IMR-90 (cell line): ENCODE results near the gene OTOA. TPM values are rescaled to one million over a fixed set of nuclear protein-coding genes. Genes with fewer than 3 reads are reported as not detected.

Source experiments
- ATAC-seq: fragments of 200-7000 bp; cut with Tn5 transposase; 2 replicates; pipeline ENCODE4 v1.9.1; 2020; ENCODE audit warnings: low read depth, mild to moderate bottlenecking, moderate library complexity
- BruUV-seq: library from RNA; stranded (reverse); fragments of 400-500 nt; replicated peaks from 2 replicates; lab custom pipeline; 2021; lab: Mats Ljungman, UMichigan
- CTCF ChIA-PET: fragments of 300-600 bp; formaldehyde crosslinking; extraction: SDS; loops from one replicate; lab custom pipeline; 2021; ENCODE audit warnings: antibody characterized with exemption; lab: Yijun Ruan, JAX
- POLR2A ChIA-PET: fragments of 300-600 bp; sonication (Branson Sonifier 250); formaldehyde crosslinking; loops from one replicate; lab custom pipeline; 2022; ENCODE audit warnings: antibody characterized with exemption; ENCODE audit not compliant: unreplicated experiment; lab: Charles Lee
- DNase-seq: peaks from one replicate; pipeline ENCODE4 v3.0.0; 2013
- H2AFZ ChIP-seq: replicated peaks from 2 replicates; pipeline ENCODE3; 2013; ENCODE audit warnings: low read length, mild to moderate bottlenecking; ENCODE audit not compliant: poor library complexity
- H2AK5ac ChIP-seq: 2 replicates; pipeline ENCODE4 v1.6.1; 2013; ENCODE audit warnings: low read depth, low read length, inconsistent platforms
- H2AK9ac ChIP-seq: replicated peaks from 2 replicates; pipeline ENCODE3; 2013; ENCODE audit warnings: mild to moderate bottlenecking, low read depth, low read length, moderate library complexity; ENCODE audit not compliant: poor library complexity
- H2BK120ac ChIP-seq: 2 replicates; pipeline ENCODE4 v1.6.1; 2013; ENCODE audit warnings: low read depth, low read length, inconsistent platforms
- H2BK15ac ChIP-seq: 3 replicates; pipeline ENCODE4 v1.6.1; 2013; ENCODE audit warnings: low read depth, low read length, inconsistent platforms
- H2BK20ac ChIP-seq: 2 replicates; pipeline ENCODE4 v1.6.1; 2013; ENCODE audit warnings: low read depth, mild to moderate bottlenecking, inconsistent platforms, low read length, moderate library complexity
- H2BK5ac ChIP-seq: 2 replicates; pipeline ENCODE4 v1.6.1; 2013; ENCODE audit warnings: mild to moderate bottlenecking, low read depth, low read length, inconsistent platforms; ENCODE audit not compliant: poor library complexity, severe bottlenecking
- H3K14ac ChIP-seq: replicated peaks from 2 replicates; pipeline ENCODE4 v1.6.1; 2013; ENCODE audit warnings: low read depth, low read length, inconsistent platforms
- H3K18ac ChIP-seq: 2 replicates; pipeline ENCODE4 v1.6.1; 2013; ENCODE audit warnings: low read depth, low read length, control low read depth
- H3K23ac ChIP-seq: 2 replicates; pipeline ENCODE4 v1.6.1; 2013; ENCODE audit warnings: low read depth, low read length, inconsistent platforms
- H3K27ac ChIP-seq: 2 replicates; pipeline ENCODE4 v1.5.1; 2013; ENCODE audit warnings: mild to moderate bottlenecking, control low read depth, low read length; ENCODE audit not compliant: insufficient read depth
- H3K27me3 ChIP-seq: 2 replicates; pipeline ENCODE4 v1.6.1; 2013; ENCODE audit warnings: low read length; ENCODE audit not compliant: control insufficient read depth, insufficient read depth
- H3K36me3 ChIP-seq: 2 replicates; pipeline ENCODE4 v1.6.1; 2013; ENCODE audit warnings: low read length, mixed read lengths; ENCODE audit not compliant: control insufficient read depth, insufficient read depth
- H3K4ac ChIP-seq: 2 replicates; pipeline ENCODE4 v1.6.1; 2013; ENCODE audit warnings: low read depth, low read length, inconsistent platforms
- H3K4me1 ChIP-seq: 2 replicates; pipeline ENCODE4 v1.6.1; 2013; ENCODE audit warnings: low read length, mixed read lengths; ENCODE audit not compliant: control insufficient read depth, insufficient read depth
- H3K4me2 ChIP-seq: 2 replicates; pipeline ENCODE4 v1.6.1; 2013; ENCODE audit warnings: low read depth, mild to moderate bottlenecking, control low read depth, low read length, moderate library complexity
- H3K4me3 ChIP-seq: 2 replicates; pipeline ENCODE4 v1.5.1; 2013; ENCODE audit warnings: low read depth, mild to moderate bottlenecking, control low read depth, low read length, moderate library complexity; ENCODE audit not compliant: insufficient read depth
- H3K56ac ChIP-seq: 2 replicates; pipeline ENCODE4 v1.6.1; 2013; ENCODE audit warnings: low read length, inconsistent platforms; ENCODE audit not compliant: insufficient read depth; ENCODE audit errors: extremely low read depth
- H3K79me1 ChIP-seq, 2 experiments: 2 replicates each; pipeline ENCODE4 v1.6.1; 2013; ENCODE audit warnings: low read length in 2 of 2, inconsistent platforms in 1 of 2, low read depth in 1 of 2
- H3K9ac ChIP-seq: 2 replicates; pipeline ENCODE4 v1.6.1; 2013; ENCODE audit warnings: low read depth, low read length, control low read depth
- H3K9me1 ChIP-seq: 2 replicates; pipeline ENCODE4 v1.6.1; 2013; ENCODE audit warnings: low read length, inconsistent platforms; ENCODE audit not compliant: insufficient read depth
- H3K9me3 ChIP-seq: 2 replicates; pipeline ENCODE4 v1.6.1; 2013; ENCODE audit warnings: low read length; ENCODE audit not compliant: control insufficient read depth, insufficient read depth
- H4K20me1 ChIP-seq: 2 replicates; pipeline ENCODE4 v1.6.1; 2013; ENCODE audit warnings: low read length, inconsistent platforms; ENCODE audit not compliant: insufficient read depth
- H4K5ac ChIP-seq: 2 replicates; pipeline ENCODE4 v1.6.1; 2013; ENCODE audit warnings: mild to moderate bottlenecking, low read depth, low read length, control low read depth
- H4K8ac ChIP-seq, 2 experiments: 2 replicates each; pipeline ENCODE4 v1.6.1; 2013; ENCODE audit warnings: low read depth in 2 of 2, low read length in 2 of 2, control low read depth in 1 of 2, inconsistent platforms in 1 of 2
- H4K91ac ChIP-seq: 2 replicates; pipeline ENCODE4 v1.6.1; 2013; ENCODE audit warnings: low read depth, low read length, inconsistent platforms; ENCODE audit not compliant: insufficient read depth
- CEBPB ChIP-seq: IDR thresholded peaks from 2 replicates; pipeline ENCODE4 v1.6.1; 2012; ENCODE audit warnings: low read depth, low read length, improper control_type of control experiment
- FOS ChIP-seq: fragments of 150-350 bp; IDR thresholded peaks from 2 replicates; pipeline ENCODE4 v1.6.1; 2016; ENCODE audit warnings: low read depth, low read length
- MAFK ChIP-seq: IDR thresholded peaks from 2 replicates; pipeline ENCODE4 v1.6.1; 2012; ENCODE audit warnings: low read depth, low read length, improper control_type of control experiment
- NFE2L2 ChIP-seq: fragments of 150-350 bp; IDR thresholded peaks from 2 replicates; pipeline ENCODE4 v1.6.1; 2016; ENCODE audit warnings: low read depth, mild to moderate bottlenecking, low read length
- RAD21 ChIP-seq: IDR thresholded peaks from 2 replicates; pipeline ENCODE4 v1.6.1; 2012; ENCODE audit warnings: low read length, improper control_type of control experiment
- SMC3 ChIP-seq: fragments of 150-350 bp; IDR thresholded peaks from 2 replicates; pipeline ENCODE4 v1.6.1; 2016; ENCODE audit warnings: low read depth, mild to moderate bottlenecking, antibody characterized with exemption, low read length, moderate library complexity
- WGBS, 2 experiments: methylation state at CpG; one replicate each; pipeline versions ENCODE4 v1.1.5 to v1.1.7; 2013; ENCODE audit warnings: missing lambda C conversion rate in 2 of 2; ENCODE audit not compliant: insufficient read length in 1 of 2; ENCODE audit errors: extremely low coverage in 2 of 2; 5-methylcytosine and 5-hydroxymethylcytosine counted together
- dilution Hi-C: fragments of 300-500 bp; cut with HindIII; formaldehyde crosslinking; loops from one replicate; pipeline ENCODE4 v1.14.3; 2018; ENCODE audit warnings: low sequenced_read_pairs; ENCODE audit not compliant: unreplicated experiment
- in situ Hi-C: fragments of 300-500 bp; cut with MboI; formaldehyde crosslinking; loops from 3 replicates; pipeline ENCODE4 v1.14.3; 2019; ENCODE audit warnings: low sequenced_read_pairs, inconsistent platforms, mixed read lengths
- intact Hi-C: fragments of 100-400 bp; cut with micrococcal nuclease; formaldehyde crosslinking; loops from 2 replicates; pipeline ENCODE4 v1.10.0; 2022
- polyA plus RNA-seq, 3 experiments: library from polyadenylated mRNA; depleted of rRNA; stranded (reverse); fragments of >200 nt; gene quantifications; 2 replicates each; pipeline ENCODE4 v1.2.3, GENCODE V29; 2012; ENCODE audit warnings: low replicate concordance in 1 of 3
- total RNA-seq: library from RNA; depleted of rRNA; stranded (reverse); fragments of >200 nt; gene quantifications from 2 replicates; pipeline ENCODE4 v1.2.3, GENCODE V29; 2012
- TF ChIP-seq, protein P1 (sequence below): fragments of 150-350 bp; IDR thresholded peaks from 2 replicates; pipeline ENCODE4 v1.6.1; 2017; ENCODE audit warnings: mild to moderate bottlenecking, antibody characterized with exemption, low read length, low read depth

Gene OTOA
- total and polyA plus RNA-seq, 2 of the 4 experiments (the other 2 are of a cell fraction) = 0.02 TPM; not detected in 1

DNA sequence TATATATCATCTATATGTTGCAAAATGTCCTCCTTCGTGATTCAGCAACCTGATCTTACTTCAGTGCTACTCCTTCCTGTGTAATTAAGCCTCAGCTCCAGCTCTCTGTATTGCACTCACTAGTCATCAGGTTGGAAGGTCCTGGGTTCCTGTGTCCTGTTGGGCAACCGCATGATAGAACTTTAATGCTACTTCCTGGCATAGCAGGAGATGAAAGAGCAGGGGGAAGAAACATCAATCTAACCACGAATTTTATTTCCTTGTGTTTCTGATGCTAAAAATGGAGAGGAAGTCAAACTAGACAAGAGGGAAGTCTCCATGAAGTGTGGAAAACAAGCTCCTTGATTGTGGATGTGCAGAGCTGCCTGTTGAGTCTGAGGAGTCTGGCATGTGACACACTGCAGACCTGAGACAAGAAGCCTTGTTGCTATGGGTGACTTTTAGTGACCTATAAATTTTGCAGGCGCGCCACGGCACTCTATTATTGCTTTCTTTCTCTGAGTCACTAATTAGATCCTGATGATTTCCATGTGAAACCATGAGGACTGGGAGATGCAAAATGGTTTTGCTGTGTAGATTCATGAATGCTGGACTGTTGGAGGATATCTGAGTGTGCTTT lies 37.0 kb upstream of the OTOA start:
- H3K4me2 ChIP-seq = peak overlapping the region; percentile 64
- H3K27me3 ChIP-seq = no peaks in the 10 kb centered on the region
- H3K14ac ChIP-seq = no peak overlapping the region; the same call in 1 of the 2 replicates
- no peak overlapping the region for H2BK20ac ChIP-seq
- CTCF ChIA-PET = interaction anchor here (0.6 to 0.7 kb wide), 3 partner anchors 12 to 46 kb away, joined by 3 read pairs; no protein-coding TSS in a partner anchor
- no peak overlapping the region for H2AK9ac ChIP-seq
- H3K36me3 ChIP-seq = peaks cover 11% of the 10 kb centered on the region
- H4K8ac ChIP-seq = peak overlapping the region in 1 of 2 experiments; percentile 59; a peak in 2 of 4 replicates
- WGBS, 2 experiments = no CpG with 5 or more reads among the region's 6 CpGs
- no peak overlapping the region; the same call in 1 of the 2 replicates for H4K5ac ChIP-seq
- dilution Hi-C loops = no loop called here
- peaks cover 17 to 43% of the 10 kb centered on the region in 2 experiments for H3K79me1 ChIP-seq
- H3K23ac ChIP-seq = peak overlapping the region; percentile 15; the same call in 1 of the 2 replicates
- peak overlapping the region; percentile 10; the same call in 1 of the 2 replicates for H3K18ac ChIP-seq
- peak overlapping the region; percentile 2; the same call in 1 of the 2 replicates for H3K27ac ChIP-seq
- H3K9me1 ChIP-seq = no peaks in the 10 kb centered on the region
- H3K4me3 ChIP-seq = no peak overlapping the region
- H2BK5ac ChIP-seq = peak overlapping the region; percentile 68
- H3K4ac ChIP-seq = peak overlapping the region; percentile 1; the same call in 1 of the 2 replicates
- no peak overlapping the region; the same call in 1 of the 2 replicates for H2BK120ac ChIP-seq
- DNase-seq = peak; percentile 88
- no peak overlapping the region for H3K56ac ChIP-seq
- H2AK5ac ChIP-seq = no peak overlapping the region
- no peak overlapping the region for H2AFZ ChIP-seq
- POLR2A ChIA-PET = no interaction called here
- intact Hi-C loops = no loop called here
- in situ Hi-C loops = no loop called here
- no peak overlapping the region for H4K91ac ChIP-seq
- H3K4me1 ChIP-seq = peaks cover 4% of the 10 kb centered on the region; the same call in 1 of the 2 replicates
- no peaks in the 10 kb centered on the region for H4K20me1 ChIP-seq
- H3K9me3 ChIP-seq = no peaks in the 10 kb centered on the region
- no peak overlapping the region for H3K9ac ChIP-seq
- H2BK15ac ChIP-seq = no peak overlapping the region
- no TSS peak for BruUV-seq
- TF ChIP-seq CEBPB = peak; percentile 93
- peak; percentile 27; the same call in 1 of the 2 replicates for TF ChIP-seq NFE2L2
- no peak for TF ChIP-seq MAFK
- TF ChIP-seq FOS = peak; percentile 17; the same call in 1 of the 2 replicates
- TF ChIP-seq SMC3 = no peak
- no peak for TF ChIP-seq RAD21
- TF ChIP-seq, protein P1, sequence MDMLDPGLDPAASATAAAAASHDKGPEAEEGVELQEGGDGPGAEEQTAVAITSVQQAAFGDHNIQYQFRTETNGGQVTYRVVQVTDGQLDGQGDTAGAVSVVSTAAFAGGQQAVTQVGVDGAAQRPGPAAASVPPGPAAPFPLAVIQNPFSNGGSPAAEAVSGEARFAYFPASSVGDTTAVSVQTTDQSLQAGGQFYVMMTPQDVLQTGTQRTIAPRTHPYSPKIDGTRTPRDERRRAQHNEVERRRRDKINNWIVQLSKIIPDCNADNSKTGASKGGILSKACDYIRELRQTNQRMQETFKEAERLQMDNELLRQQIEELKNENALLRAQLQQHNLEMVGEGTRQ = peak; percentile 49; the same call in 1 of the 2 replicates
- ATAC-seq = peak; percentile 88
